Suppressor macrophage (primary cell): ENCODE results near the gene TCERG1L.
"Not testable (repeated sequence)": the region's sequence is repeated elsewhere in the genome, so short reads cannot be mapped to it uniquely, and the experiment has no call there.

Experiments
- DNase-seq, 4 experiments: peaks; one replicate each; pipeline ENCODE4 v3.0.0-alpha.2; 2020 to 2022

The TCERG1L gene

GRCh38 chr10:131081786-131082185, 229.7 kb downstream of the TCERG1L start:
- no peak for DNase-seq

GRCh38 chr10:131081376-131081775, 230.1 kb downstream of the TCERG1L start:
- DNase-seq = no peak

- DNase-seq = no peak
Observed at GRCh38 chr10:131080571-131080970, 230.9 kb downstream of the TCERG1L start.

- no peak for DNase-seq
Observed at GRCh38 chr10:131079314-131079713, 232.2 kb downstream of the TCERG1L start.

GRCh38 chr10:131078882-131079280, 232.6 kb downstream of the TCERG1L start:
- not testable (repeated sequence) for DNase-seq

GRCh38 chr10:131078131-131078881, 233.2 kb downstream of the TCERG1L start:
- no peak for DNase-seq

GRCh38 chr10:131077724-131078123, 233.8 kb downstream of the TCERG1L start:
- DNase-seq = no peak

GRCh38 chr10:131077031-131077430, 234.5 kb downstream of the TCERG1L start:
- no peak for DNase-seq

- DNase-seq = no peak
Observed at GRCh38 chr10:131076356-131076755, 235.2 kb downstream of the TCERG1L start.

GRCh38 chr10:131075218-131075770, 236.2 kb downstream of the TCERG1L start:
- DNase-seq = no peak

GRCh38 chr10:131074682-131075081, 236.8 kb downstream of the TCERG1L start:
- DNase-seq = no peak

GRCh38 chr10:131073469-131074035, 238.0 kb downstream of the TCERG1L start:
- no peak for DNase-seq

GRCh38 chr10:131072651-131073468, 238.7 kb downstream of the TCERG1L start:
- DNase-seq = no peak

GRCh38 chr10:131071721-131072120, 239.8 kb downstream of the TCERG1L start:
- no peak for DNase-seq

- DNase-seq = no peak
Observed at GRCh38 chr10:131070856-131071255, 240.7 kb downstream of the TCERG1L start.

- no peak for DNase-seq
Observed at GRCh38 chr10:131068760-131069159, 242.8 kb downstream of the TCERG1L start.

GRCh38 chr10:131068311-131068710, 243.2 kb downstream of the TCERG1L start:
- no peak for DNase-seq

- no peak for DNase-seq
Observed at GRCh38 chr10:131067690-131068089, 243.8 kb downstream of the TCERG1L start.

- no peak for DNase-seq
Observed at GRCh38 chr10:131065673-131066305, 245.7 kb downstream of the TCERG1L start.

- no peak for DNase-seq
Observed at GRCh38 chr10:131063311-131063710, 248.2 kb downstream of the TCERG1L start.

GRCh38 chr10:131062621-131063260, 248.8 kb downstream of the TCERG1L start:
- no peak for DNase-seq

GRCh38 chr10:131061216-131061615, 250.3 kb downstream of the TCERG1L start:
- no peak for DNase-seq
